HS-27A (cell line): Measurements from ENCODE around the gene ZNF565.
"Not testable (repeated sequence)": the region's sequence is repeated elsewhere in the genome, so short reads cannot be mapped to it uniquely, and the experiment has no call there.

Source experiments
- DNase-seq: peaks from one replicate; pipeline ENCODE4 v3.0.0-alpha.2; 2012; ENCODE audit warnings: low read depth, missing footprints

ZNF565 gene

DNA sequence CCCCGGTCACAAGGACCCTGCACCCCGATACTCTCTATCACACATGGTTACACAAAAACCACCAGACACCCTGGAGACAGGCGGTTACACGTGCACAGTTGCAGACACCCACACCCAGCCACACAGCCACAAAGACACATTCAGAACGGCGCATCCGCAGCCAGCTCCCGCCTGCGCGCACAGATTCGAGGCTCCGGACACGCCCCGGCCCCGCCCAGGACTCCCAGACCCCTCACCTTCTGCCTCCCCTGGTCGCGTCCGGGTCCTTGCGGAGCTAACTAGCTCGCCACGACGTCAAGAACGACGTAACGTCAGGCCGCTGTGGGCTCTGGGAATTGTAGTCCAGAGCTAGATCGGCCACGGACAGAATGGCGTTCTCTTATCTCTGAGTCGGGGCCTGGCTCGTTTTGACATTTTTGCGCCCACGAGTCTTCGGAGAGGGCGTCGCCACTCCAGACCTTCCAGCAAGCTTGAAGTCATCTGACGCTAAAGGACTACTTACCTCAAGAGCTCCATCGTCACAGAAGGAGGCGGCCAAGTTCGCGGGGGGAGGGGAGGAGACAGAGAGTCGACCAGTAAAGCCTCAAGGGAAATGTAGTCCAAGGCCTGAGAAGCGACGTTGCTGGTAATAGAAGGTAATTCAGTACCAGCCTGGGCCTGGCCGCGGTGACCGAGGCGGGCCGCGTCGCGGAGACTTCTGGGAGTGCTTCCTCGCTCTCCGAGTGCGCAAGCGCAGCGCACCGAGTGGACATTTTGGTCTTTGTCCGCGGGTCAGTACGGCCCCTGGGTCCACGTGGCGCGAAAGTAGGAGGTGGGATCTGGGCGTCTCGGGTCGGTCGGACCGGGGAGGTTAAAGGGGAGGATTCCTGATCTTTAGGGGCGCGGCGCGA, at the start of gene ZNF565, which contains the start of gene ZNF146:
Gene ZNF565, minus strand, starts transcription at position 280 of the 890 bp plus-strand sequence. CDS start 12,680 bp downstream, outside the sequence.
Gene ZNF146, plus strand, starts transcription at position 721 of the 890 bp plus-strand sequence. CDS start 21,335 bp downstream, outside the sequence.
- peak; percentile 100 for DNase-seq

DNA sequence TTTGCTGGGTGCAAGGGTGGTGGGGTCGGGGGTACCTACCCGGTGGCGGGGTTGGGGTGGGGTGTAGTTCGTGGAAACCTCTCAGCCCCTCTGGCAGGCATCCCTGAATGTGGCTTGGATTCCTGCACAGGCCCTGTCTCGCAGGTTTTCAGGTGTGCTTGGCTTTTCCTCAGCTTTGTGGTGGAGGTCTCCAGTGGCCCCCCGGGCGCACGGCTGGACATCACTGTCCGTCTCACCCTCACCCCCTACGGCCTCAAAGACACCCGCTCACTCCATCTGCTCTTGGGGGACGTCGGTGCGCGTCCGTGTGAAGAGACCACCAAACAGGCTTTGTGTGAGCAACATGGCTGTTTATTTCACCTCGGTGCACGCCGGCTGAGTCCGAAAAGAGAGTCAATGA, 44.7 kb upstream of the ZNF565 start:
- no peak for DNase-seq

DNA sequence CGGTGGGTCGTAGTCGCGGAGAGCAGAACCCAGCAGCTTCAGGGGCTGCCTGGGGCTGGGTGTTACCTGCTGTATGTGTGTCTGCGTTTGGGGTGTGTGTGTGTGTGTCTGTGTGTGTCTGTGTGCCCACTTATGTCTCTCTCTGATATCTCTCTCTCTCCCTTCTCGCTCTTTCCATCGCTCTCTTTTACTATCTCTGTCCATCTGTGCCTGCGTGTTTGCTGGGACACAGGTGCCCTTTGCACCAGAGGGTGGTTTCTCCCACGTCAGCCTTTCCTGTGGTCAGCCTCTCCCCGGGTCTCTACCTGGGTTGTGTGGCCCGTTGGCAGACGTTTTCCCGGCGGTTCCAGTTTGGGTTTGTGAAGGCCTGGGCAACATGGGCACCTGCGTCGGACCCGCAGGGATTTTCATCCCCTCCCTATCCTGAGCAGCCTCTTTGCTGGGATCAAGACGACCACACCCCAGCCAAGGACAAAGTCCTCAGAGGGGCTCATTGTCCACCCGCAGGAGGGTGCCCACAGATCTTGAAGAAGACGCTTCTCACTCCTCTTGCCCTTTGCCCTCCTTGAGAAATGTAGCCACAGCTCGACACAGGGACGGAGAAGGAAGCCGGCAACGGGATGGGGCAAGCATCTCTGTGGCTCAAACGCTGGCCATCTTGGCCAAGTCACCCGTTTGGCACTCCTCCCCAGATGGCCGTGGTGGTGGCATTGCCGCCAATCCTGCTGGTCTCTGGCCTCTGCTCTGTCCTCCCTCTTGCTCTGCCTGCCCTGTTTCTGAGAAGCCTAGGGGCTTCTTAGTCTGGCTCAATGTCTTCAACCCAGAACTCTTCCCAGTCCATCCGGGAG, 43.8 kb upstream of the ZNF565 start:
- no peak for DNase-seq

DNA sequence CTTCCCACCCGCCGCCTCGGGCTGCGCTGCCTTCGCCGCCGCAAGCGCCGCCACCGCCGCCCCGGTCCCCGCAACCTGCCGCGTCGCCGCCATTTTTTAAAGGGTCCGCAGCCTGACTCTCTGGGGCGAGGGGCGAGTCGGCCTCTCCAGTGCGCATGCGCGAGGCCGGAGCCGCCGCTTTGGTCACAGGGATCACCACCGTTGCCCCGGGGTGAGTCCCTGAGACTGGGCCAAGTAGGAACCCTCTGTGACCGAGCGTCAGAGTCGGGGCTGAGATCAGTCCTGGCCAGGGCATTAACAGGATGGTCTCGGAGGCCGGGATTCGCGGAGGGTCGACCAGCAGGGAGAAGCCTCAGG, 43.0 kb upstream of the ZNF565 start:
- DNase-seq = no peak

DNA sequence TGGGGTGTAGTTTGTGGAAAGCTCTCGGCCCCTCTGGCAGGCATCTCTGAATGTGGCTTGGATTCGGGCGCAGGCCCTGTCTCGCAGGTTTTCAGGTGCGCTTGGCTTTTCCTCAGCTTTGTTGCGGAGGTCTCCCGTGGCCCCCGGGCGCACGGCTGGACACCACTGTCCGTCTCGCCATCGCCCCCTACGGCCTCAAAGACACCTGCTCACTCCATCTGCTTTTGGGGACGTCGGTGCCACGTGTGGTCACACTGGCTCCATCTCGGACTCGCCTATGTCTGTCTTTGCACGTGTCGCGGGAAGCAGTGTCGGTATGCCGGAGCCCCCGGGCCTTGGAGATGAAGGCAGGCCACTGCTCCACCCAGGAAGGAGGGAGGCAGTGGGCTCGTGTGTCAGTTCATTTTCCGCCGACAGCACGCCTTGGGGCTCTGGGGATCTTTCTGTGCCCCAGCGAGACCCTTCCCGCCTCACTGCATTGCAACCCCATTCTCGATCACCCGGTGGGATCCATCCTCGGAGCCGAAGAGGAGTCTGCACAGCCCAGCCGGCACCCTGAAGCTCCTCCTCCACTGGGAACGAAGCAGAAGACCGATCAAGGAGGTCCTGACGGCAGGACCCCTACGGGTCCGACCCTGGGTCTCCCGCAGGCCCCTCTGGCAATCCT, 42.5 kb upstream of the ZNF565 start:
- no peak for DNase-seq

DNA sequence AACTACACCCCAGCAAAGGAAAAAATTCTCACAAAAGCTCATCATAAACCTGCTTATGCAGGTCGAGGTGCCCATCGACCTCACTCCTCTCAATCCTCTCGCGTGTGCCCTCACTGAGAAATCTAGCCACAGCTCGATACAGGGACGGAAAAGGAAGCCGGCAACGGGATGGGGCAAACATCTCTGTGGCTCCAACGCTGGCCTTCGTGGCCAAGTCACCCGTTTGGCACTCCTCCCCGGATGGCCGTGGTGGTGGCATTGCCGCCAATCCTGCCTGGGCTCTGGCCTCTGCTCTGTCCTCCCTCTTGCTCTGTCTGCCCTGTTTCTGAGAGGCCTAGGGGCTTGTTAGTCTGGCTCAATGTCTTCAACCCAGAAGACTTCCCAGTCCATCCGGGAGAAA, 41.6 kb upstream of the ZNF565 start:
- DNase-seq = no peak

DNA sequence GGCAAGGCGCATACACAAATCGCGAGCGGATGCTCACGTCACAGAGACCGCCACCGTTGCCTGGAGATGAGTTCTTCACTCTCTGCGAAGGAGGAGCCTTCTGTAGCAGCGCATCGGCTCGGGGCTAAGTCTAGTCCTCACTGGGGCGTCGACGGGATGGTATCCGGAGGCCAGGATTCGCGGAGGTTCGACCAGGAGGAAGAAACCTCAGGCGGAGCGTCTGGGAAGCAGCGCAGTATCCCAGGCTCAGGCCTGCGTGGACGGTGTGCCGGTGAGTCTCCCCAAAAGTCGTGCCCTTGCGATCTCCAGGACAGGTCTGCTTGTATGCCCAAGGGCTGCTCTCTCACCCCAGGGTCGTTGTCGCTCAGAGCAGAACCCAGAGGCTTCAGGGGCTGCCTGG, 40.9 kb upstream of the ZNF565 start:
- no peak for DNase-seq

DNA sequence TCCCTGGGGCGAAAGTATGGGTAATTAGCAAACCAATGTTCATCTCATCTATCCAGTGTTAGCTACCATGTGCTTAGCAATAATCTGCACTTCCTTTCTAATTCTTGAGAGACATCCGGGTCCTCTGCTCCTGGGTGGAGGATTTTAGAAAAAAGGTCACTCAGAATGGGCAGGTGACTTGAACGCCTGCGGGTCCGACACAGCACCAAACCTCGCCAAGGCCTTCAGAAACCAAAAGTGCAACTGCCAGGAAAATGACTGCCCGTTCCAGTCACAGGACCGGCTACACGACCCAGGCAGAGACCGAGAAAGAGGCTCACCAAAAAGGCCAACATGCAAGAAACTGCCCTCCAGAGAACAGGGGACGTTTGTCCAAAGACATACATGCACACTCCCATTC, 40.4 kb upstream of the ZNF565 start:
- no peak for DNase-seq

DNA sequence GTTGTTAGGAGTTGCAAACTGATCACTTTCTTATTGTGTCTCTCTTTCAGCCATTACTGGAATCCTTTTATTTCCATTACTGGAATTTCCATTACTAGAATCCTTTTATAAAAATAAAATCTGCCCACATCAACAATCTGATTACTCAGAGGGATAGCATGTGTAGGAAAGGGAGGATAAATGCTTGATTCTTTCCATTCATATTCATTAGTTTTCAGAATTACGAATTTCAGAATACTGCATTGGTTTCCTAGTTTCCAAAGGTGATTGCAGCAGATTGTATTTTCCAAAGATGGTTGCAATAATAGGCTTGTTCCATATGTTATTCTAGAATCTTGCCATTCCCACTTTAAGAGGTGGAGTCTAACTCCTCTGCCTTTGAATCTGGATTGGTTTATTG, 37.6 kb upstream of the ZNF565 start:
- DNase-seq = no peak

DNA sequence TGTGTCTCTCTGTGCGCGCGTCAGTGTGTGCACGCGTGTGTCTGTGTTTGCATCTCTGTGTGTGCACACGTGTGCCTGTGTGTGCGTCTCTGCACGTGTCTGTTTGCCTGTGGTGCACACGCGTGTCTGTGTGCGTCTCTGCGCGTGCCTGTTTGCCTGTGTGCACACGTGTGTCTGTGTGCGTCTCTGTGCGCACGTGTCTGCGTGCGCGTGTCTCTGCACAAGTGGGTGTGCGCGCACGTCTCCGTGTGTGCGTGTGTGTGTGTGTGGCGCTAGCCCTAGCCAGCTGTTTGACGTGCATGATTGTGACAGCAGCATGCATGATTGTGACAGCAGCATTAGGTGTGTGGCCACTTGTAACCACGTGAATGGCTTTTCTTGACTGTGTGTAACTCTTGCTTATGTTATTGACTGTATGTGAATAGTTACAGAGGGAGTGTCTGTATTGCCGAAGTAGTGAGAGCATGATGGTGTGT, 31.6 kb upstream of the ZNF565 start:
- no peak for DNase-seq

DNA sequence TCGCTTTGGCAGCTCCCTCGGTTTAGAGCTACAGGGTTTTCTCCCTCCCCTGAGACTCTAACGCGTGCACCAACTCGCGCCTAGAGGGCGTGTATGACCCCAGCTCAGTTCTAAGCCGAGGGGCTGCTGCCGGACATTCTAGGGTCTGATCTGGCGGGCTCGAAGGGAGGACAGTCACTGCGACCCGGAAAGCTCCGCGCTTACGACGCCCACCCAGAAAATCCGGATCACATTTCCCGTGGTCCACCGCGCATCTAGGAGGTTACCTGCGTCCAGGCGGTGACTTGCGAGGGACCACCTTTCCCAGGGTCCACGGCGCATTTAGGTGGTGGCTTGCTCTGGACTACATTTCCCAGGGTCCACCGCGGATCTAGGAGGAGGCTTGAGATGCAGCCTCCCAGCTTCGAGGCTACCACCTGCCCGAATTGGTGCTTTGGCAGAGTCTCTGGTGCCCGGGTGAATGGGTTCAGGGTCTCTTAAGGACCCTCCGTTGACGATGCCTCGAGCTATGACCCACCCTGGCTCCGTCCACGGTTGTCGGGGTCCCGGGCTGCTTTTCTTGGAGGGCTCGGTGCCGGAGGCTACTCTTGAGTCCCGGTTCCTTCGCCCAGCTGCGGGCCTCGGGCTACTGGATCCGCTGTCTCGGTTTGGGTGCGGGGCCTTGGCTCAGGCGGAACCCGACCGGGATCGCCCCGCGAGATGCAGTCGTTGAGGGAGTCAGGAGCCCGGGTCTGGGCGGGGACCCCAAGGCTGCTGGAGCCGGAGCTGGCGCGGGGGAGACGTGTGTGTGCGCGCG, 30.9 kb upstream of the ZNF565 start:
- DNase-seq = no peak

DNA sequence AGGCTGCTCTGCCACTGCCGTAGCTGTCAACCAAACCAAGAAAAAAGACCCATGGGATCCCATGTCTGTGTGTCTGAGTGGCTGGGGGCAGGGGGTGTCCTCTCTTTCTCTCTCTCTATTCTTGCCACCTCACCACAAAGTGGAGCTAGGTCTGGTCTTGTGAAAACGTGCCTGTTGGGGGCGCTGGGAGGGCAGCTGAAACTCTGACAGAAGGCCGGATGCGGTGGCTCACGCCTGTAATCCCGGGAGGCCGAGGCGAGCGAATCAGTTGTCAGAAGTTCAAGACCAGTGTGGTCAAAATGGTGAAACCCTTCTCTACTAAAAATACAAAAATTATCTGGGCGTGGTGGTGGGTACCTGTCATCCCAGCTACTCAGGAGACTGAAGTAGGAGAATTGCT, 29.6 kb upstream of the ZNF565 start:
- DNase-seq = no peak

DNA sequence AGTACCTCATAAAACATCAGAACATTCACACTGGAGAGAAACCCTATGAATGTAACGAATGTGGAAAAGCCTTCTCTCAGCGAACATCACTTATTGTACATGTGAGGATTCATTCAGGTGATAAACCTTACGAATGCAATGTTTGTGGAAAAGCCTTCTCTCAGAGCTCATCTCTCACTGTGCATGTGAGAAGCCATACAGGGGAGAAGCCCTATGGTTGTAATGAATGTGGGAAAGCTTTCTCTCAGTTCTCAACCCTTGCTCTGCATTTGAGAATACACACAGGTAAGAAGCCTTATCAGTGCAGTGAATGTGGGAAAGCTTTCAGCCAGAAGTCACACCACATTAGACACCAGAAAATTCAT, 22.5 kb upstream of the ZNF565 start:
- no peak for DNase-seq

DNA sequence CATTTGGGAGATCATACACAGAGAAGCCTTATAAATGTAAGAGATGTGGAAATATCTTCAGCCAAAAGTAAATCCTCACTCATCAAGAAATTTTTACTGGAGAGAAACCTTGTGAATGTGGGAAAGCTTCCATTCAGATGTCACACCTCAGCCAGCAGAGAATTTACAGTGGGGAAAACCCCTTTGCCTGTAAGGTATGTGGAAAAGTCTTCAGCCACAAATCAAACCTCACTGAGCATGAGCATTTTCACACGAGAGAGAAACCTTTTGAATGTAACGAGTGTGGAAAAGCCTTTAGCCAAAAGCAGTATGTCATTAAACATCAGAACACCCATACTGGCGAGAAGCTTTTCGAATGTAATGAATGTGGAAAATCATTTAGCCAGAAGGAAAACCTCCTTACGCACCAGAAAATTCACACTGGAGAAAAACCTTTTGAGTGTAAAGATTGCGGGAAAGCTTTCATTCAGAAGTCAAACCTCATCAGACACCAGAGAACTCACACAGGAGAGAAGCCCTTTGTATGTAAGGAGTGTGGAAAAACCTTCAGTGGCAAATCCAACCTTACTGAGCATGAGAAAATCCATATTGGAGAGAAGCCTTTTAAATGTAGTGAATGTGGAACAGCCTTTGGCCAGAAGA, 22.0 kb upstream of the ZNF565 start:
- DNase-seq = no peak

DNA sequence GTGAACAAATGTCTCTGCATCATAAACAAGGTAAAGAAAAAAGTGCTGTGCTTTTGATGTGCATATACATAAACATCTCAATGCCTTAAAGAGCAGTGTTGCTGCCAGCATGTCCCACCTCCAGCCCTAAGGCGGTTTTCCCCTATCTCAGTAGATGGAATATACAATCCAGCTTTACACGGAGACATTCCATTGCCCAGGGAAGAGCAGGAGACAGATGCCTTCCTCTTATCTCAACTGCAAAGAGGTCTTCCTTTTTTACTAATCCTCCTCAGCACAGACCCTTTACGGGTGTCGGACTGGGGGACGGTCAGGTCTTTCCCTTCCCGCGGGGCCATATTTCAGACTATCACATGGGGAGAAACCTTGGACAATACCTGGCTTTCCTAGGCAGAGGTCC, 19.2 kb upstream of the ZNF565 start:
- not testable (repeated sequence) for DNase-seq

DNA sequence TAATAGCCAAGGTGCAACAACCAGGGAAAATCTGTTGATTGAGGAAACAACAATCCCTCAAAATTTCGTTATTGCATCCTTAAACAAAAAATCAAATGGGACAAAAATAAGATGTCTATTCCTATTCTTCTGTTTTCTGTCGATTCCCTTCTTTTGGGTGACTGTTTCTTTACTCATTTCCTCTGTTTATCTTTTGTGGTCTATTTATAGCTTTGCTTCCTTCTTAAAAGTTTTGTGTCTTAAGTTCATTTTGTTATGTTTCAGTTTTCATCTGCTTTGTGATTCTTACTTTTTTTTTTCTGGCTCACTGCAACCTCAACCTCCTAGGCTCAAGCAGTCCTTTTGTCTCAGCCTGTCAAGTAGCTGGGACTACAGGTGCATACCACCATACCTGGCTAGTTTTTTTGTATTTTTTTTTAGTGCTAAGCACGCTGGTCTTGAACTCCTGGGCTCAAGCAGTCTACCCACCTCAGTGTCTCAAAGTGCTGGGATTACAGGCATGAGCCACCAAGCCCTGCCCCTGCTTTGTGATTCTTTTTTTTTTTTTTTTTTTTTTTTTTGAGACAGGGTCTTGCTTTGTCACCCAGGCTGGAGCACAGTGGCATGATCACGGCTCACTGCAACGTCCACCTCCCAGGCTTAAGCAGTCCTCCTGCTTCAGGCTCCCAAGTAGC, 10.9 kb upstream of the ZNF565 start:
- DNase-seq = peak; percentile 27

DNA sequence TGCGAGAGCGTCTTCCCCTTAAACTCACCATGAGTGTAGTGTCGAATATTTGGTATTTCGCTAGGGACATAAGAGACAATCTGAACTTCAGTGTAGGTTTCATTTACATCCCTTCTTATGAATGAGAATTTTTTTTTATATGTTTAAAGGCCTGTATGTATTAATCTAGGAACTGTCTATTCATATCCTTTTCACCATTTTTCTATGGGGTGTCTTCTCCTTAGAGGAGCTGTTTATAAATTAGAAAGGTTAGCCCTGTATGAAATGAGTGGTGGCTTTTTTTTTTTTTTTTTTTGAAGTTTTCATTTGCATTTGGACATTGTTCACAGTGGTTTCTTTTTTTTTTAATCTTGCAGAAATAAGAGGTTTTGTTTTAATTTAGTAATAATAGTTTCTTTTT, 8.0 kb upstream of the ZNF565 start:
- DNase-seq = no peak

DNA sequence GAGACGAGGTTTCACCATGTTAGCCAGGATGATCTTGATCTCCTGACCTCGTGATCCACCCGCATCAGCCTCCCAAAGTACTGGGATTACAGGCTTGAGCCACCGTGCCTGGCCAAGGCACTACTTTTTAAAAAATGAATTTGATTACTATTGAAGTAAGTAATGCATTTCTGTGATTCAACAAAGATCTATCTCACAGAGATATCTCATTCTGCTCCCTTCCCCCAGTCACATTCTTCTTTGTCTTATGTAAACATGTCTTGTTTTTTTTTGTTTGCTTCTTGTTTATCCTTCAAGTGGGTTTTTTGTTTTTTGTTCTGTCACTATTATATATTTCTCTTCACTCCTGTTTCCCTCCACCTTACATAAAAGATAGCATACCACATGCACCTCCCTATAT, 7.0 kb upstream of the ZNF565 start:
- DNase-seq = no peak

DNA sequence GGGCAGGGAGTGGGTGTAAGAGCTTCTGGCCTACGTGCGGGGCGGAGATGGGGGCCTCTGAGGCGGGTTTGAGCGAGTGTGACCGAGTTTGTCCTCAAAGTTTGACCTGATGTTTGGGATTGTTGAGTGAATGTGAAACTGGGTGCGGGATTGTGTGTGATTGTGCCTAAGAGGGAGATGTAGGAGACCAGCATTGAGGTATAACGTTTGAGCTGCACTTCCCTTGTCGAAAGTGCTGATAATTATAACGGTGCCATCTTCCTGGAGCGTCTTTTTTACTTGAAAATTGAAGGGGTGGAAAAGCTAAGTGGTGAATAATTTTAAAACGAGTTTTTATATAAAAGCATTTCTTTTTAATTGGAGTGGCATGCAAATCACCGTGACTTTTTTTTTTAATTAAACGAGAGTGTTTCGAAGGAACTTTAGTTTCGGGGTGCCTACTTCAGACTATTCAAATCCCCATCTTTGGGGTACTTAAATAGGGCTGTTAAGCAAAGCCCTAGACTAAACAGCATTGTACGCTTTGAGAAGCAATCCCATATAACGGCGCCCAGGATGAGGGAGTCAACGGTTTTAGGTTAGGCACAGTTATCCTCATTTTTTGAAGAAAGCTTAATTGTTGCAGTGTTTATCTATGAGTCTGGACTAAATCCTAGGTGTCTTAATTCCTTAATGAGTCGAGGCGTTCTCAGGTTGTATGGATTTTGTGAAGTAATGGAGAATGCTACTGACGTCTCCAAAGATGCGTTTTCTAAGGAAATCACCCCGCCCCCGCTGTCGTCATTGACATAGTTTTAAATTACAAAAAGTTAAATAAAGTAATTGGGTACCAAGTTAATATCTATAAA, 1.0 kb upstream of the ZNF565 start:
- DNase-seq = peak; percentile 12

DNA sequence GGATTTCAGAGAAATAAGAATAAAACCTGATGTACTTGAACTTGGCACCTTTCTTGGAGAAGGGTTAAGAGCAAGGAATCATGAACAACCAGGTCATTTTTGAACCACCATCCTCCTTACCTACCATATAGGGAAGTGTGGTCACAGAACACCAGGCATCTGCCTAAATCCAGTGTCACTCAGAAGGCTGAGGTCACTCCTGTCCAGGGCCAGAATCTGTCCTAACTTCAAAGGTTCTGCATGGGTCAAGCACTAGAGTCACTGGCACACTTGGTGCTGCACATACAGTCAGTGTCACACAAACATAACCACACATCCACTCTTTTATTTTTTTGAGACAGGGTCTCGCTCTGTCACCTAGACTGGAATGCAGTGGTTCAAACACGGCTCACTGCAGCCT, 1.6 kb downstream of the ZNF565 start:
- DNase-seq = no peak
